ENCODE measurements around the gene NT5DC4. TPM values are rescaled to one million over a fixed set of nuclear protein-coding genes. Genes with fewer than 3 reads are reported as not detected.

Gene NT5DC4
- total RNA-seq, 1 experiment from 2014 or later = 0.22 TPM

- Histone ChIP-seq H3K36me3 (ENCODE audit: control insufficient read depth in 1 of 2, insufficient read depth in 2 of 2, low read length in 2 of 2) (no peaks in the 10 kb centered on the region), H3K4me2 (ENCODE audit: low read length) (no peak overlapping the region; the same call in 1 of the 2 replicates), H3K9ac (ENCODE audit: low read length) (no peak overlapping the region), H2AFZ (ENCODE audit: low read depth, low read length, poor library complexity, severe bottlenecking) (no peak overlapping the region), H3K4me3 (replicated peaks in 1 of 2; ENCODE audit: low read depth in 1 of 2, low read length in 2 of 2) (no peak overlapping the region), H3K4me1 (ENCODE audit: control insufficient read depth in 1 of 2, insufficient read depth in 2 of 2, low read length in 2 of 2) (peaks cover 11 to 32% of the 10 kb centered on the region in 2 experiments), H3K27me3 (ENCODE audit: insufficient read depth, low read length) (no peaks in the 10 kb centered on the region), H3K9me2 (ENCODE audit: insufficient read depth) (no peaks in the 10 kb centered on the region), H3K27ac (ENCODE audit: low read depth, low read length) (no peak overlapping the region), H3K79me2 (ENCODE audit: insufficient read depth, low read length) (no peaks in the 10 kb centered on the region), H3K9me3 (ENCODE audit: control insufficient read depth in 1 of 2, insufficient read depth in 1 of 2, low read depth in 1 of 2, low read length in 2 of 2) (no peaks in the 10 kb centered on the region), H4K20me1 (ENCODE audit: insufficient read depth) (no peaks in the 10 kb centered on the region)
- CTCF ChIA-PET = no interaction called here
- no TSS peak for BruUV-seq (replicated peaks)
- RAD21 ChIA-PET (ENCODE audit: low non-redundant PET in 1 of 2, low total read pairs in 2 of 2, uncharacterized antibody in 2 of 2, unreplicated experiment in 2 of 2) = no interaction called here
- TF ChIP-seq POLR2A (IDR thresholded peaks at IDR 0.05; ENCODE audit: borderline replicate concordance, extremely low read depth, insufficient read depth, insufficient read length) = no peak
- TF ChIP-seq ELF1 (IDR thresholded peaks at IDR 0.05; ENCODE audit: borderline replicate concordance, low read depth) = no peak
- TF ChIP-seq SRF (IDR thresholded peaks at IDR 0.05; ENCODE audit: low read depth) = no peak
- no peak for TF ChIP-seq JUND (IDR thresholded peaks at IDR 0.05)
- no peak for TF ChIP-seq POLR2AphosphoS5 (IDR thresholded peaks at IDR 0.05; ENCODE audit: low read depth, low read length)
- no peak for TF ChIP-seq CEBPB (IDR thresholded peaks at IDR 0.05; ENCODE audit: low read depth)
- no peak for TF ChIP-seq FOSL1 (IDR thresholded peaks at IDR 0.05; ENCODE audit: low read depth)
- TF ChIP-seq SIN3A (IDR thresholded peaks at IDR 0.05; ENCODE audit: low read depth) = no peak
- TF ChIP-seq ATF3 (IDR thresholded peaks at IDR 0.05) = no peak
- TF ChIP-seq ZNF274 (IDR thresholded peaks at IDR 0.05; ENCODE audit: low read depth, low read length) = no peak
- no peak for TF ChIP-seq YY1 (IDR thresholded peaks at IDR 0.05; ENCODE audit: extremely low read depth, insufficient replicate concordance, low read depth, low read length)
- no peak for TF ChIP-seq ZFX (IDR thresholded peaks at IDR 0.05)
- TF ChIP-seq CBX3 (IDR thresholded peaks at IDR 0.05; ENCODE audit: low read depth) = no peak
- no peak for TF ChIP-seq CTCF (IDR thresholded peaks at IDR 0.05 in 2 of 3, conservative IDR thresholded peaks at IDR 0.05 in 1 of 3; ENCODE audit: borderline replicate concordance in 1 of 3, insufficient read depth in 1 of 3, low read depth in 2 of 3, low read length in 2 of 3)
- no peak for TF ChIP-seq TCF7L2 (IDR thresholded peaks at IDR 0.05; ENCODE audit: borderline replicate concordance, extremely low read depth, insufficient read depth, insufficient read length)
- no peak for TF ChIP-seq EZH2phosphoT487 (IDR thresholded peaks at IDR 0.05; ENCODE audit: borderline replicate concordance)
- TF ChIP-seq REST (IDR thresholded peaks at IDR 0.05; ENCODE audit: low read depth) = no peak
- TF ChIP-seq EGR1 (IDR thresholded peaks at IDR 0.05; ENCODE audit: low read depth) = no peak
- TF ChIP-seq EZH2 (IDR thresholded peaks at IDR 0.05) = no peak
- POLR2A ChIA-PET = no interaction called here
- ATAC-seq (no peak), DNase-seq (ENCODE audit: low read depth, low spot score) (no peak)
- intact Hi-C loops (cut with micrococcal nuclease) = no loop called here
Observed at GRCh38 chr2:112714331-112714730, 6.5 kb upstream of the NT5DC4 start.
